NCI-H2171 (cell line): ENCODE results near the gene TMEM255B.

ENCODE experiments used
- DNase-seq: peaks from one replicate; lab custom pipeline; 2025; lab: John Stamatoyannopoulos, UW

The TMEM255B gene

GRCh38 chr13:113804017-113804702 lies 45.1 kb downstream of the TMEM255B start:
- no peak for DNase-seq

GRCh38 chr13:113804703-113805430 lies 45.8 kb downstream of the TMEM255B start:
- no peak for DNase-seq

GRCh38 chr13:113805431-113806103 lies 46.5 kb downstream of the TMEM255B start:
- no peak for DNase-seq

DNA sequence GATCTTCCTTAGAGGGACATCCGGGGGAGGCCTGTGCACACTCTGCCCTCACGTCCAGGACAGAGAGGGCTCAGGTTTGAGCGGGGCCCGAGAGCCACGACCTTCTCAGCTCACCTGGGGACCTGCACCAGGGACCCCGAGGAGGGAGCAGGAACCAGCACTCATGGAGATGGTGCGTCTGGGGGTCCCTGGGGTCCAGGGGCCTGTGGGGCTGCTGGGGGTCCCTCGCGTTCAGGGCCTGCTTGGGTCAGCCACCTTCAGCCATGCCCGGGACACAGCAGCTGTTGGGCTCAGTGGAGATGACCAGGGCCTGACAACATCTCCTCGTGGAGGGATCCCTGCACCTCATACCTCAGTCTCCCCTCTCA lies 47.1 kb downstream of the TMEM255B start:
- no peak for DNase-seq

GRCh38 chr13:113806526-113806925 lies 47.5 kb downstream of the TMEM255B start:
- DNase-seq = no peak

DNA sequence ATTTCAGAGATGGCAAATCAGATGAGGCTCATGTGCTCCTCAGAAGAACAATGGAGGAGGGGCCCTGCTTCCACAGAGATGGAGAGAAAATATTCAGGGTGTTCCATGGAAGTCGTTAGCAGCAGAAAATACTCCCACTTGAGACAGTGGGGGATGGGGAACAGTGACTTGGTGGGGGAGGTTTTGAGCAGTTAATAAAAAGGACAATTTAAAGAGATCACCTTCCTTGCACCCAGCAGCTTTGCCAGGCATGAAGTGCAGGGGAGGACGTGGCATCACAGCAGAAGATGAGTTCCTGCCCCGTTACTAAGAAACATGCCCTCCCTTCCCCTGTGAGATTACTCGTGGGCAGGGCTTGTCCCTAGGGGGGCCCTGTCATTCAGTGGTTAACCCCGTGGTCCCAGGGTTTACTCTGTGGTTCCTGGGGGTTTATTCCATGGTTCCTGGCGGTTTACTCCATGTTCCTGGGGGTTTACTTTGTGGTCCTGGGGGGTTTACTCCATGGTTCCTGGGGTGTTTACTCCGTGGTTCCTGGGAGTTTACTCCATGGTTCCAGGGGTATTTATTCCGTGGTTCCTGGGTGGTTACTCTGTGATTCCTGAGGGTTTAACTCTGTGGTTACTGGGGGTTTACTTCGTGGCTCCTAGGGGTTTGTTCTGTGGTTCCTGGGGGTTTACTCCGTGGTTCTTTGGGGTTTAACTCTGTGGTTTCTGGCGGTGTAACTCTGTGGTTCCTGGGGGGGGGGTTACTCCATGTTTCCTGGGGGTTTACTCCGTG lies 49.2 kb downstream of the TMEM255B start:
- DNase-seq = no peak

DNA sequence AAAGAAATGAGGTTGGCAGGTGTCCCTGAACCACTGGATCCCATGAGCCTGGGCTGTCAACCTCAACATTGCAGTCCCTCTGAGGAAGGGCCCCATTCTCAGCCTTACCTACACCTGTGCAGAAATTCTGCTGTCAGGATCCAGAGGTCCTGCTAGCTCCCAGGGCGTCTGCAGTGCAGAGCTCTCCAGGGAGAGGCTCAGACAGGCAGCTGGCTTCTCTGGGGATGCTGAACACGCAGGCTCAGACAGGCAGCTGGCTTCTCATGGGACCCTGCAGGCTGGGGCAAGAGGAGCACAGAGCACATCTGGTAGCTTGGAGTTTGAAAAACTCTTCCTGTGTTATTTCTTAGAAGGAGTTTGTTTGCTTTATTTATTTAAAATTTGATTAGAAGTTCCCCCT lies 50.9 kb downstream of the TMEM255B start:
- DNase-seq = peak; percentile 82

GRCh38 chr13:113810640-113811039 lies 51.6 kb downstream of the TMEM255B start:
- no peak for DNase-seq

GRCh38 chr13:113811081-113811928 lies 52.3 kb downstream of the TMEM255B start:
- DNase-seq = no peak

GRCh38 chr13:113812178-113813040 lies 53.4 kb downstream of the TMEM255B start:
- no peak for DNase-seq

DNA sequence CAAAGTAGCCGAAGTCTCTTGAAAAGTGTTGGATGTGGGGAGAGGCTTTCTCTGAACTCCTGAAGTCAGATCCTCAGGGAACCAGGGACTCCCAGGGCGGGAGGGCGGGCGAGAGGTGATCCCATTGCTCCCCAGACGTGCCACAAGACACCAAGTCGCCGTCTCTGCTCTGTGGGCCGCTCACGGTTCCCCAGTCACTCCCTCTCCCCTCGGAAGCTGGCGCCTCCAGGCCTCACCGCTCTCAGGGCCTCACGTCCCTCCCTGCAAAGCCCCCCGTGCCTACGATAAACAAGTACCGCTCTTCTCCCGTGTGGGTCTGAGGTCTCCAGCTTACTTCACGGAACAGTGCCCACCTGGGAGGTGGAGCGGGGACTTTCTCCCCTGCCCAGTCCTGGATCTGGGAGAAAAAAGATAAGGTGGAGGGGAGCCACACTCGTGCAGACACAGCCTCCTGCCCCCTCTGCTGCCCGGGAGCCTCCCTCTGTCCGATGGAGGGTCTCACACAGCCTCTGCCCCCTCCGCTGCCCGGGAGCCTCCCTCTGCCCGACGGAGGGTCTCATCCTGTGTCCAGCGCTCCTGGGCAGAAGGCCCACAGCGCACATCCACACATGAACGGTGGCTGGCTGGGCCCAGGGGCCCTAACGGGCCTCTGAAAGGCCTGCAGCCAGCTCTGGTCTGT lies 54.2 kb downstream of the TMEM255B start:
- DNase-seq = no peak

- no peak for DNase-seq
These were observed 54.9 kb downstream of the TMEM255B start for GRCh38 chr13:113813749-113814434.

DNA sequence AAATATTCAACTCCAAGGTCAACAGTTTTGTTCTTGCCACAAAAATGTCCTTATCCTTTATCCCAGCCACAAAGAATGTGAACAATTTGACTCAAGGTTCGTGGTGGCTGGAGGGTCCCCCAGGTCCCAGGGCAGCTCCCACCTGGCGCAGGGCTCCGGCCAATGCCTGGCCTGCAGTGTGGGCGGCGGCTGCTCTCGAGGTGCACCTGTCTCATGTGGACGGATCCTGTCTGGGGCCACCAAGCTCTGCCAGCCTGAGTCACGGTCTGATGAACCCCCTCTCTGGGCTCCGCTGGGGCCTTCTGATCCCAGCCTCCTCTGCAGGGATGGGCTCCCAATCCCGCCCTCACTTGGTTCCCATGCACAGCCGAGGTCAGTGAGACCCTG lies 55.4 kb downstream of the TMEM255B start:
- DNase-seq = no peak

- no peak for DNase-seq
These were observed 56.4 kb downstream of the TMEM255B start for GRCh38 chr13:113815151-113816058.

DNA sequence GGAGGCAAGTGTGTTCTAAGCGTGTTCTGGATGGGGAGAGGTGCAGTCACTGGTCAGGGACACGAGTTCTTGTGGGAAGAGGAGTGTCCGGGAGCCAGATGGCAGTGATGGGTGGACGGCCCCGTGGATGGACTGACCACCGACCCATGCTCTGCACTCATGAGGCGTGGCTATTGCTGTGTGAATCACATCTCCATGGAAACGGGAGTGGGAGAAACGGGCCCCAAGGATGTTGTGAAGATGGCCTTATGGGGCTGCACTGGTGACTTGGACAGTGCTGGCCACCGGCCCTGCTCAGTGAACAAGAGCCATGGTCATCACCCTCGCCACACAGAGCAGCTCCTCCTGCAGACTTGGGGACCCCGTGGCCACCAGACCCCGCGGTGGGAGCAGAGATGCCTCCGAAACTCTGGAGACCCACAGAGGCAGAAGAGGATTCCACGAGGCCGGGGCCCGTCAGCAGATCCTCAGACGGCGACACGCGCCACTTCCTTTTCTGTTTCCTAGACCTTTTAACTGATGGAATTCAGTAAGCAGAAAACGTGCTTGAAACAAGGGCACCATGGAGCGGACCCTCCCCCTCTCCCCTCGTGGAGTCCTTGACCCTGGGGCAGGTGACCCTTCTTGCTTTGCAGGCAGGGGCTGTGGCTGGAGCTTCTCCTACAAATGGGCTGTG lies 57.4 kb downstream of the TMEM255B start:
- no peak for DNase-seq

DNA sequence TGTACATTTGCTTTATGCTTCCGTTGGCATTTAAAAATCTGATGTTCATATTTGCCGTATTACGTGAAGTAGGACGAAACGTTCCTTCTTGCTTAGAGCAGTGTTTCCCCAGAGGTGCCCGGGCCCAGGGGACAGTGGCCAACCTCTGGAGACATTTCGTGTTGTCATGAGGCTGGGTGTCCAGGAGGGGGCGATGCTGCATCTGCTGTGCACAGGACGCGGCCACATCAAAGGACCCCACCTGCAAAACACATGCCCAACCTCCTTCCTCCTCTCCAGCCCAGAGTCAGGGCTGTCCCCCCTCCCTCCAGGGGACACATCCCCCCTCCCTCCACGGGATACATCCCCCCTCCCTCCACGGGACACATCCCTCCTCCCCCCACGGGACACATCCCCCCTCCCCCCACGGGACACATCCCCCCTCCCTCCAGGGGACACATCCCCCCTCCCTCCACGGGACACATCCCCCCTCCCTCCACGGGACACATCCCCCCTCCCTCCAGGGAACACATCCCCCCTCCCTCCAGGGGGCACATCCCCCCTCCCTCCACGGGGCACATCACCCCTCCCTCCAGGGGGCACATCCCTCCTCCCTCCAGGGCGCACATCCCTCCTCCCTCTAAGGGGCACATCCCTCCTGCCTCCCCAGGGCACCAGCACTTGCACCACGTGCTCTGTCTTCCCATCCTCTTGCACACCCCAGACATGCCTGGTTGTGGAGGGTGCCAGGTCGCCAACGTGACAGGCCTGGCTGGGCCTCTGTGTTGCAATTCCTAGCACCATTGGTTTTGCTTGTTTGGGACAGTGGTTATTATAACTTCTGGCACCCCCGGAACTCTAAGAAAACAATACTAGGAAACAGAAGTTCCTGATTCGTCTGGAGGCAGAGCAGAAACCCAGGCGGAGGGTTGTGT lies 58.2 kb downstream of the TMEM255B start:
- DNase-seq = peak; percentile 71
